GM18517 (cell line): ENCODE data around the gene KRTAP10-12.

ENCODE experiments used
- ATAC-seq: cut with Tn5 transposase; IDR thresholded peaks from one replicate; pipeline ENCODE4 v1.9.1; 2021; ENCODE audit warnings: mild to moderate bottlenecking, moderate library complexity; ENCODE audit not compliant: unreplicated experiment

KRTAP10-12 gene

GRCh38 chr21:44730951-44731579 is 34.1 kb downstream of the KRTAP10-12 start:
- ATAC-seq, result no peak

DNA sequence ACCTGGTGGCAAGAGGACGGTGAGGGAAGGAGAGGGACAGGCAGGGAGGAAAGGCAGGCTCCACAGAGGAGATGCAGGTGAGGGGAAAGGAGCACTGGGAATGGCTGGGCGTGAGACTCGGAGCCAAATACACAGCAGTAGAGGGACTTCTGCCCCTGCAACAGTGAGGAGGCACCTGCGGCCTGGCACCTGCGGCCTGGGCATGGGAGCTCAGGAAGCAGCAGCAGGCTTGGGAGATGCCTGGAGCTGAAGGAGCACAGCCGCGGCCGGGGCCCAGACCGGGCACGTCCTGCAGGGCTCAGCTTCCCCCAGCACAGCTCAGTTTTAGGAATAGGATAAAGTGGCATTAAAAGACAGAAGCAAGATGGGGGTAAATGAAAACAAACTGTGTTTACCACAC is 35.3 kb downstream of the KRTAP10-12 start:
- no peak for ATAC-seq

DNA sequence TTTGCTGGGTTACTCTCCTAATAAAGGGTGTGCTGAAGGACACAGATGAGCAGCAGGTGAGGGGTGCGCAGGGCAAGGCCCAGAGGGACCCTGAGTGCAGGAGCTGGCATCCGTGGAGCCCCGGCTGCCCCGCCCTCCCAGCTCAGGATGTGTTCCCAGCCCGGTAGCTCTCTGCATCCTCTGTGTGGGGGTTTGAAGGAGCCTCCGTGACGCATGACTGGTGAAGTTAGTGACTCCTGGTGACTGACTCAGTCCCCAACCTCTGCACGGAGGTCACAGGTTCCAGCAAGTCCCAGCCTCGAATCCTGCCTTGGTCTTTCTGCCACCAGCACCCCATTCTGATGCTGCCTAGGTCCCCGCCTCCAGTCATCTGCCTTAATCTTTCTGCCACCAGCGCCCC is 36.0 kb downstream of the KRTAP10-12 start:
- no peak for ATAC-seq

DNA sequence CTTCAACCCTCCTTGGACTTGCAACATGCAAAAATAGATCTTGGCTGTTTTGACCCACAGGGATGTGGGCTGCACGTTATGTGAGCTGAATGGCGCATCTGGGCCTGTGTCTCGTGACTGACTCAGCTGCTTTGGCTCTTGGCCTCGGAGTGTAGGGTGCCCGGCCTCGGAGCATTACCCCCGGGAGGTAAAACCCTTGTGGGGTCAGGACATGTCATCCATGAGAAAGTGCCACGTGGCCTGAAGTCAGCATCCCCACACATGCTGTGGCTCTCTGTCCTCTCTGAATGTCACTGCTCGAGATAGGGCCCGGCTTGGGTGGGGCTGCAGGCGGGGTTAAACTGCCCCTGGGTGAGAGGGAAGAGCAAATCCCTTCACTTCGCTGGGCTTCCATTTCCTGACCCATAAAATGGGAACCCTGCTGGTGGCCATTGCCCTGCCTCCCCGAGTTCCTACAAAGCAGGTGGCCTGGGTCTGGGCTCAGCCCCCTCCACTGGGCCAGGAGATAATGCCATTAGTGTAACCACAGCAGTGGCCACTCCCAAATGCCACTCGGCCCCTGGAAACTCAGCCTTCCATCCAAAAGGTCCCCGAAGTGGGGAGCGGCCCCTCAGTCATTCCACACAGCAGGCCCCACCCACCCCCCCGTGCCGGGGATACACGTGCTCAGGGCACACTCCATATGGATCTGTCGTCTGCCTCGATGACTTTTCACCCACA is 37.2 kb downstream of the KRTAP10-12 start:
- ATAC-seq, result no peak

- ATAC-seq, result no peak
Observed at GRCh38 chr21:44734841-44735240, 37.9 kb downstream of the KRTAP10-12 start.

GRCh38 chr21:44735821-44736220 is 38.8 kb downstream of the KRTAP10-12 start:
- no peak for ATAC-seq

- no peak for ATAC-seq
Observed at GRCh38 chr21:44736291-44737004, 39.5 kb downstream of the KRTAP10-12 start.

GRCh38 chr21:44737706-44738354 is 40.9 kb downstream of the KRTAP10-12 start:
- no peak for ATAC-seq

DNA sequence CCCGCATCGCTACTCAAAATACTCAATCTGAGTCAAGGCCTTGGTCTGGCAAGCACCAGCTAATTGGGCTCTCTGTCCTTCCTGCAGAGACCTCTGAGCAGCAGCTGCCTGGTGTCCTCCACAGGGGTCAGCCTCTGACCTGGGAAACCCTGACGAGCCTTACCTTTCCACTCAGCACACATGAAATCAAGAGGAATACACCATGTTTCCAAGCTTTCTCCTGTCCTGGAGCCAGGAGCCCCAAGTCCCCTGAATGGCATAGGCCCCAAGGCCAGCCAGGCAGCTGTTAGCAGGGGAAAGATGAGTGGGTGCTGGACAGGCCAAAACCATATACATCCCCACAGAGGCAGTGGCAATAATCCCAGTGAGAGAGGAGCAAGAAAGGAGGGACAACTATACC is 41.6 kb downstream of the KRTAP10-12 start:
- ATAC-seq, result no peak

GRCh38 chr21:44739316-44739715 is 42.3 kb downstream of the KRTAP10-12 start:
- no peak for ATAC-seq

DNA sequence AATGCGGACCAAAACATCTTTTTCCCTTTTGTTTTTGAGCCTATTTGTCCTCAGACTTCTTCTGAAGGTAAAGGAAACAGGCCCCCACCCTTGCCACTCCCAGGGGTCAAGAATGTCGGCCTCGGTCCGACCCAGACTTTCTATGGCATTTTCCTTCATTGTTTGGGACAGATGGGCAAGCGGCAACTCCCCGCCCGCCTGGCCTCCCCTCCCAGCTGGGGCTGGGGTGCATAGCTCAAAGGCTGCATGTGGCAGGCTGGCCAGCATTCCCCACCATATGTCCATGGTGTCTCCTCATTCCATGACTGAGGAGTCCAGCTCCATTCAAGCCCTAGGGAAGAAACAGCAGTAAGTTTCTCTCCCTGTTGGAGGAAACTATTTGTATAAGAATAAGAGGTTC is 43.8 kb downstream of the KRTAP10-12 start:
- ATAC-seq, result no peak

GRCh38 chr21:44741921-44742320 is 44.9 kb downstream of the KRTAP10-12 start:
- ATAC-seq, result no peak

DNA sequence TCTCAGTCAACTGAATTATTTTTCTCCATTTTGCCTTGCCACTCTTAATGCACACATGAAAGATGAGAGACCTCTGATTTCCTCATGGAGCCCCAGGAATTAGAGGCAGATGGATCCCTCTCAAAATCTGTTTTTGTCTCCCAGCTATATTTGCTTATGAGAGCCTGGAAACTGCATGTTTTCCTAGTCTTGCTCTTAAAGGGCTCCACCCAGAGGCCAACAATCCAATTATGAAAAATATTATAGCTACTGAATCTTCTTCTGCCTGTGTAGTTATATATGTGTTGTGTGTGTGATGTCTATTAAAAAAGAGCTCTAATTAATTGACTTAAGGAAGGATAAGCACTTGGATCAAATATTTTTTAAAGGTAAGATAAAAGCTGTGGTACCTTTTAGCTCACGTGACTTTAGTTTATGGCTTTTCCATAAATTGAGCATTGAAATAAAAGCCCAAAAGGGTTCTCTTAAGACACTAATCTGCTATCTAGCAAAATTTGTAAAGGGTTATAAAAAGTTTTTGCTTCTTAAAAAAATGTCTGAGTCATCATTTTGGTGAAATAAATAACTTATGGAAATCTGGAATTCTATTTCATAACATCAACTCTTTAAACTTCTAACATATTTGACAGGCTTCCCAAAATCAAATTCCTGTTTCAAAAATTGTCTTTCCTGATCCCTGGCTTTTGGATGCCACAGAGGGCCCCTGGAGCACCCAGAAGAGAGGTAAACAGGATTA is 45.6 kb downstream of the KRTAP10-12 start:
- ATAC-seq, result no peak
